Skin of body (tissue), 2 donors: Measurements from ENCODE around the gene TMED10. TPM values are rescaled to one million over a fixed set of nuclear protein-coding genes. Genes with fewer than 3 reads are reported as not detected.
"Not testable (repeated sequence)": the region's sequence is repeated elsewhere in the genome, so short reads cannot be mapped to it uniquely, and the experiment has no call there.

Experiments
- DNase-seq: peaks from one replicate; lab custom pipeline; 2025; lab: John Stamatoyannopoulos, UW
- total RNA-seq: library from RNA; depleted of rRNA; stranded (reverse); fragments of >200 nt; gene quantifications from one replicate; pipeline ENCODE4 v1.2.3, GENCODE V29; 2014

Gene TMED10
- total RNA-seq, 1 donor from 2014 or later = 127 TPM

- DNase-seq = no peak
Observed at GRCh38 chr14:75191100-75191499, 14.7 kb upstream of the TMED10 start.

DNA sequence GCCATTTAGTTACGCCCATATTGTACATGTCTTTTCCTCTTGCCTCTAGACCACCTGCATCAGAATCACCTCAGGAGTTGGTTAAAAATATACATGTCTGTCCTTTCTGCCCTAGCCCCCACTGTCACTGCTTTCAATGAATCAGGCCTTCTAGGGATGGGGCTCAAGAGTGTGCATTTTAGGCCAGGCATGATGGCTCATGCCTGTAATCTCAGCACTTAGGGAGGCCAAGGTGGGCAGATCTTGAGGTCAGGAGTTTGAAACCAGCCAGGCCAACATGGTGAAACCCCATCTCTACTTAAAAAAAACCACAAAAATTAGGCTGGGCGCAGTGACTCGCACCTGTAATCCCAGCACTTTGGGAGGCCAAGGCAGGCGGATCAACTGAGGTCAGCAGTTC, 13.6 kb upstream of the TMED10 start:
- no peak for DNase-seq

DNA sequence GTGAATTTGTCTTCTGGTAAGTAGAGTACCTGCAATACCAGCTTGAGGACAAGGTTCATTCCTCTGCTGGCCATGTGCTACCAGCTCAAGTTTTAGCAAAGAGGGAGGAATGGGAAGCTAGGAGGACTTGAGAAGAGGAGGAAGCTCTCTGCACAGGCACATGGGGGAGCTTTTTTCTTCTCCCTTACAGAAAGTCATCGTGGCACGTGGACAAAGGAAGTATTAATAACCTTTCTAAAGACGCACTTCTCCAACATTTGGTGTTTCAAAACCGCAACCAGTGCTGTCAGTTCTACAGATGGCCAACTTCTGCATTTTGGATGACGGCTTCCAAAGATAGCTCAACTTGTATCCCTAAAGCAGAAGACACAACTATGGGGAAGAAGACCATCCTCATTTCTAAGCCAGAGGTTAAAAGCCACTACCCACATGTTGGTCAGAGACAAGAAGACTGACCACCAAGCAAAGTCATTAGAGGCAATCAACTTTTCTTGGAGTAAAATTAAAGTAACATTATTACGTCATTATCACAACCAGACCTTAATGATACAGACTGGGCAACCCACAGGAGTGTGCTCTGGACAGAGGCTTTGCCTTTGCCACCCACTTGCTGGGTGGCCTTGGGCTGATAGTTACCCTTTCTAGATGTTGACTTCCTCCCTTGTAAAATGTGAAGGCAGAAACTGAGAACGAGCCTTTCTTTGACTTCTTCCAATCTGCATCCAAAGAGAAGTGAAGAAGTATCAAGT, 12.3 kb upstream of the TMED10 start:
- DNase-seq = no peak

DNA sequence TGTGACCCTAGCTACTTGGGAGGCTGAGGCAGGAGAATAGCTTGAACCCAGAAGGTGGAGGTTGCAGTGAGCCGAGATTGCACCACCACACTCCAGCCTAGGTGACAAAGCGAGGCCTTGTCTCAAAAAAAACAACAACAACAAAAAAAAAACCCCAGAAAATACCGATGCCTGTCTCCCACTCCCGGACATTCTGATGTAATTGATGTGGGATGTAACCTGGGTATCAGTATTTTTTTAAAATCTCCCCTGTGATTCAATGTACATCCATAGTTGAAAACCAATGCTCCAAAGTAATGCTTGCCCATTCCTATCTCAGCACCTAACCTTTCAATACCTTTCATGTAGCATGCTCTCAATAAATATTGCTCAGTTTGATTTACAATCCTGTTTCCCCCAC, 11.7 kb upstream of the TMED10 start:
- DNase-seq = no peak

GRCh38 chr14:75186953-75187352, 10.5 kb upstream of the TMED10 start:
- no peak for DNase-seq

GRCh38 chr14:75185251-75186040, 9.0 kb upstream of the TMED10 start:
- DNase-seq = no peak

- no peak for DNase-seq
Observed at GRCh38 chr14:75184492-75184891, 8.1 kb upstream of the TMED10 start.

DNA sequence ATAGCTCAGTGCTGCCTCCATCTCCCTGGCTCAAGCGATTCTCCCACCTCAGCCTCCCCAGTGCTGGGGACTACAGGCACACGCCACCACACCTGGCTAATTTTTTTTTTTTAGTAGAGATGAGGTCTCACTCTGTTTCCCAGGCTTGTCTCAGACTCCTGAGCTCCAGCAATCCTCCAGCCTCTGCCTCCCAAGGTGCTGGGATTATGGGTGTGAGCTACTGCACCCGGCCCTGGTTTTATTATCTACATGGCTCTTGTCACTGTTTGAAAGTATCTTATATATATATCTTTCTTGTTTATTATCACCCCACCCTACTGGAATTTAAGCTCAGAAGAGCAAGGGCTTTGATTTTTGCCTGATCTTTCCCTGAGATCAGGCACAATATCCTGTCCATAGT, 7.6 kb upstream of the TMED10 start:
- DNase-seq = no peak

- DNase-seq = no peak
Observed at GRCh38 chr14:75183225-75183624, 6.8 kb upstream of the TMED10 start.

DNA sequence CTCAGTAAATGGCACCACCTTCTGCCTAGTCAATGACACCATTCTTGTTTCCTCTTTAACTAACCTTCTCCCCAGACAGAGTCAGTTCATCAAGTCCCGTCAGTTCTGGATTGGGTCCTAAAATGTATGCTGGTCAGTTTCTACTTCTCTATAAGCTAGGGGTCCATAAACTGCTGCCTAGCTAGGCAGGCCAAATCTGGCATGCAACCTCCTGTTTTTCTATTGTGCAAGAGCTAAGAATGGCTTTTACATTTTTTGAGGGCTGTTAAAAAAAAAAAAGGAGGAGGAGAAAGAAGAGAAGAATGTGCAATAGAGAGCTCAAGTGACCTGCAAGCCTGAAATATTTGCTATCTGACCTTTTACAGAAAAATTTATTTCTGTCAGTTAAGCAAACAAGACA, 6.4 kb upstream of the TMED10 start:
- DNase-seq = no peak

DNA sequence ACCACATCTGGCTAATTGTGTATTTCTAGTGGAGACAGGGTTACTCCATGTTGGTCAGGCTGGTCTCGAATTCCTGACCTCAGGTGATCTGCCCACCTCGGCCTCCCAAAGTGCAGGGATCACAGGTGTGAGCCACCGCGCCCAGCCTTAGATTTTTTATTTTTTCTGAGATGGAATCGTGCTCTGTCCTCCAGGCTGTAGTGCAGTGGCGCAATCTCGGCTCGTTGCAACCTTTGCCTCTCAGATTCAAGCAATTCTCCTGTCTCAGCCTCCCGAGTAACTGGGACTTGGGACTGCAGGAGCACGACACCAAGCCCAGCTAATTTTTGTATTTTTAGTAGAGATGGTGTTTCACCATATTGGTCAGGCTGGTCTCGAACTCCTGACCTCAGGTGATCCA, 5.8 kb upstream of the TMED10 start:
- DNase-seq = not testable (repeated sequence)

- no peak for DNase-seq
Observed at GRCh38 chr14:75181293-75182062, 5.1 kb upstream of the TMED10 start.

GRCh38 chr14:75175677-75176141, 703 bp downstream of the TMED10 start:
- DNase-seq = peak; percentile 5

DNA sequence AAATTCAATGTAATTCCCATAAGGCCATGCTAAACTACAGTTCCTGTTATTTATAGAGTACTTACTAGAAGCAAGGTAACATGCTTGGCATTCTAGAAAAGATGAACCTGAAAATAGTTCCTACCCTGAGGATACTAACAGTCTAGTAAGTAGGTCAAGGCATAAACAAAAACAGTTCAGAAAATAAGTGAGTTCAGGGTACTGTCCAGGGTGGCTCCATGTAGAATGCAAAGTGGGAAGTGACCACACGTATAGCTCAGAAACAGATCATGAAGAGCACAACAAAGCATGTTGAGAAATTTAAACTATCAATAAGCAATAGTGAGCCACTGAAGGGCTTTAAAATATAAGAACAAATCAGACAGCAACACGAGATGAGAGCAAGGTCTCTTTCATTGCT, 2.3 kb downstream of the TMED10 start:
- no peak for DNase-seq

DNA sequence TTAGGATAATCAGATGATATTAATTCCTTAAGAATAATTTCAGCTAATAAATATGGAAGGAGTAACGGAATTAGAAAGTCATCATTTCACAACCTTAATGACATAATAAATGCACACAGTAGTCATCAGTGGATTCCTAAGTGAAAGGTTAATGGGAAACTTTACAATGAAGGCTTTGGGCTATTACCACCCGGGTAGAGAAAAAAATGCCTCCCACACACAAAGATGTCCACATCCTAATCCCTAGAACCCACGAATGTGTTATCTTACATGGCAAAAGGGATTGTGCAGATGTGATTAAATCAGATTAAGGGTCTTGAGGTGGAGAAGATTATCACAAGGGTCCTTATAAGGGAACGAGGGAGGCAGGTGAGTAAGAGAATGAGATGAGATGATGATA, 5.6 kb downstream of the TMED10 start:
- no peak for DNase-seq

- no peak for DNase-seq
Observed at GRCh38 chr14:75168586-75169335, 7.7 kb downstream of the TMED10 start.

GRCh38 chr14:75167325-75167724, 9.1 kb downstream of the TMED10 start:
- DNase-seq = no peak

- DNase-seq = no peak
Observed at GRCh38 chr14:75165586-75166391, 10.6 kb downstream of the TMED10 start.

DNA sequence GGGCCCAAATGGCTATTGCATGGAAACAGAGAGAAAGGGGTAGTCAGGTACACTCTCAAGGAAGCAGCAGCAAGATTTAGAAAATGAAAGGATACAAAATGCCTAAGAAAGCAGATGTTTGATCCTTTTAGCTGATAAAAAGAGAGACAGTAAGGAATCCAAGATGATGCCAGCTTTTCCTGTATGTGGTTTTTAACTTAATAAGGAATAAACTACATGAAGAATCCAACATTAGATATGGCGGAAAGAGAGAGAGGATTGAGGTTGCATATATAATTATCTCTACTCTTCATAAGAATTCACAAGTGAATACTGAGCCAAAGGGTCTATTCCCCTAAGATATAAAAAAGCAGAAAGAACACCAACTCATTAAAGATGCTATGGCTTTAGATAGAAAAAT, 11.6 kb downstream of the TMED10 start:
- no peak for DNase-seq

DNA sequence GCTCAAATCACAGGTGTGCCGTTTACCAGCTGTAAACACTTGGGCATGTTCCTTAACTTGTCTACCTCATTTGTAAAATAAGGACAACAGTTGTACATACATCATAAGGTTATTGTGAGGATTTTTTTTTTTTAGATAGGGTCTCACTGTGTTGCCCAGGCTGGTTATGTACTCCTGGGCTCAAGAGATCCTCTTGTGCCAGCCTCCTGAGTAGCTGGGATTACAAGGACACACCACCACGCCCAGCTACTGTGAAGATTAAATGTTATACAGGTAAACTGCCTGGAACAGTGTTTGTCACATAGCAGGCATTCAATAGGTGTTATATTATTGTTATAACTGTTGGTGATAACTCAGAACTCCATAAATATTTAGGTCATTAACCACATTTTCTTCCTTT, 12.7 kb downstream of the TMED10 start:
- DNase-seq = no peak
